GM19452 (cell line): Measurements from ENCODE around the gene SMAD4.
"Not testable (repeated sequence)": the region's sequence is repeated elsewhere in the genome, so short reads cannot be mapped to it uniquely, and the experiment has no call there.

Experiments used
- ATAC-seq: cut with Tn5 transposase; IDR thresholded peaks from one replicate; pipeline ENCODE4 v1.9.1; 2021; ENCODE audit not compliant: unreplicated experiment

SMAD4 gene

DNA sequence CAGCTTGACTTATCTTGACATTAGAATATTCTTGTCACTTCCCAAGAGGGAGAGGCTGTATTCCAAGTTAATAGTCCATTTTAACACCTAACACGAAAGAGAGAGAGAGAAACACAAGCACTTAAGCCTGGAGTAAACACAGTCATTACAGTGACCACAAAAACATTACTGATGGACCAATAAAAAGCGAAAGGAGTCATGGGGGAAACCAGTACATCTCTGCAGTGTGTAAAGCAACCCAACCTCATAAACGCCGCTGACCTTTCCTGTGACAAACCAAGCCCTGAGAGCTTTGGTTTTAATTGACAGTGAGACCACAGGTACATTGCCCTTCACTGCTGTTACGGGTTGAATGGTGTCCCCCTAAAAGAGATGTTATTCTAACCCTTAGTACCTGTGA lies 78.3 kb downstream of the SMAD4 start:
- no peak for ATAC-seq

DNA sequence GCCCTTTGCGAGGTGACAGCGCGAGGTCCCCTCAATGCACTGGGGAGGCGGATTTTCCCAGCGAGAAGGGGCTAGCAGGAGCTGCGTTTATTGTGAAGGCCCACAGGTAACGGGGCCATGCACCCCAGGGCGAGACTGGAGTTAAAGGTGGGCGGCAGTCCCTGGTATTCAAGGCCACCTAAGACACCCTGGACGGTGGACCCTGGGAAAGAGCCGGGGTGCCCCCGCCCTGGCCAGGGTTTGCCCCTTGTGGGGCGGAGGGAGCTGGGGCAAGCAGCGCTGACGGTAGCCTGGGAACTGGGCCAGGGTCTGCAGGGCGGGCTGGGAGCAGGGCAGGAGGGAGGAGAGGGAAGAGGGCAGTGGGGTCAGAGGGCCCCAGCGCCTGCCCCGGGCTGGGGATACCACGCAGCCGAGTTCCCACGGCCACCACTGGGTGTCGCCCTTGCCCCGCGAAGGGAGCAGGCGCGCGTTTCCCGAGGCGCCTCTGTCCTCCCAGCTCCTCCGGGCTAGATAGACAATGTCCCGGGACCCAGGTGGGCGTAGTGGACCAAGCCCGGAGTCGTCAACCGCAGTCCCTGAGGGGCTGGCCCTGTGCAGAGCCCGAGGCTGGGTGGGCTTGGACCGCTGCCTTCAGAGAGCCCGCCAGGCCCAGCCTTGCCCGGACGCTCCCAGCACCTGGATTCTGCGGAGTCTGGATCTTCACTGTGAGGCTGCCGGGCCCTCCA lies 80.2 kb downstream of the SMAD4 start:
- ATAC-seq: peak; percentile 86

DNA sequence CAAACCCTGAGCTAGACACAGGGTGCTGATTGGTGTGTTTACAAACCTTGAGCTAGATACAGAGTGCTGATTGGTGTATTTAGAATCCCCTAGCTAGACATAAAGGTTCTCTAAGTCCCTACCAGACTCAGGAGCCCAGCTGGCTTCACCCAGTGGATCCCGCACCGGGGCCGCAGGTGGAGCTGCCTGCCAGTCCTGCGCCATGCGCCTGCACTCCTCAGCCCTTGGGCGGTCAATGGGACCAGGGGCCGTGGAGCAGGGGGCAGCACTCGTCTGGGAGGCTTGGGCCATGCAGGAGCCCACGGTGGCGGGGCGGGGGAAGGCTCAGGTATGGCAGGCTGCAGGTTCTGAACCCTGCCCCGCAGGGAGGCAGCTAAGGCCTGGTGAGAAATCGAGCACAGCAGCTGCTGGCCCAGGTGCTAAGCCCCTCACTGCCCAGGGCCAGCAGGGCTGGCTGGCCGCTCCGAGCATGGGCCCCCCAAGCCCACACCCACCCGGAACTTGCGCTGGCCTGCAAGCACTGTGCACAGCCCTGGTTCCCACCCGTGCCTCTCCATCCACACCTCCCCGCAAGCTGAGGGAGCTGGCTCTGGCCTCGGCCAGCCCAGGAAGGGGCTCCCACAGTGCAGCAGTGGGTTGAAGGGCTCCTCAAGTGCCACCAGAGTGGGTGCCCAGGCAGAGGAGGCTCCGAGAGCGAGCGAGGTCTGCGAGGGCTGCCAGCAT lies 81.8 kb downstream of the SMAD4 start:
- not testable (repeated sequence) for ATAC-seq

DNA sequence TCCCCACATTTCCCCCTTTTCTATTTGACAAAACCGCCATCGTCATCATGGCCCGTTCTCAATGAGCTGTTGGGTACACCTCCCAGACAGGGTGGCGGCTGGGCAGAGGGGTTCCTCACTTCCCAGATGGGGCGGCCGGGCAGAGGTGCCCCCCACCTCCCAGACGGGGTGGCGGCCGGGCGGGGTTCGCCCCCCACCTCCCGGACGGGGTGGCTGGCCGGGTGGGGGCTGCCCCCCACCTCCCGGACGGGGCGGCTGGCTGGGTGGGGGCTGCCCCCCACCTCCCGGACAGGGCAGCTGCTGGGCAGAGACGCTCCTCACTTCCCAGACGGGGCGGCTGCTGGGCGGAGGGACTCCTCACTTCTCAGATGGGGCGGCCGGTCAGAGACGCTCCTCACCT lies 87.0 kb downstream of the SMAD4 start:
- ATAC-seq: not testable (repeated sequence)

DNA sequence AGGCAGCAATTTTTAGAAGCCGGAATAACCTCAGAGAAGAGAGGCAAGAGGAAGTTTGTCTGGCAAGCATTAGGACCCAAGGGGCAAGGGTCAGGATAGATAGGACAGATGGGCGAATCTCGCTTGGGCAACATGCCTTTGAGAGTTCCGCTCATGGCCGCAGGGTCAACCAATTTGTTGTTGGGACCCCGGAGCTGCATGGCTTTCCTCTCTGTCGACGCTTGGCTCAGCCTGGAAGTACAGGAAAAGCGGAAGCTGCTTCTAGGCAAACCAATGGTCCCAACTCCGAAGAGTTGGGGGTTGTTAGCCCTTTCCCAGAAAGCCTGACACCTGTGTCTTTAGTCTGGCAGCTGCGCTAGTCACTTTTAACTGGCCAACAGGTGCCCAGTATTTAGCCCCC lies 89.5 kb downstream of the SMAD4 start:
- ATAC-seq: not testable (repeated sequence)

DNA sequence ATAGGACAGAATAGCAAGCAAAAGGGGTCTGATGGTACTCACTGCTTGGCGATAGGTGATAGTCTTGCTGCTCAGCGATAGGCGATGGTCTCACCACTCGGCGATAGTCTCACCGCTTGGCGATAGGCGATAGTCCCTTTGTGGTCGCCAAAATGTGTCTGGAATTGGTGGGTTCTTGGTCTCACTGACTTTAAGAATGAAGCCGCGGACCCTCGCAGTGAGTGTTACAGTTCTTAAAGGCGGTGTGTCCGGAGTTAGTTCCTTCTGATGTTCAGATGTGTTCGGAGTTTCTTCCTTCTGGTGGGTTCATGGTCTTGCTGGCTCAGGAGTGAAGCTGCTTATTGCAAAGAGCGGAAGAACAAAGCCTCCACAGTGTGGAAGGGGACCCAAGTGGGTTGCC lies 90.0 kb downstream of the SMAD4 start:
- not testable (repeated sequence) for ATAC-seq

DNA sequence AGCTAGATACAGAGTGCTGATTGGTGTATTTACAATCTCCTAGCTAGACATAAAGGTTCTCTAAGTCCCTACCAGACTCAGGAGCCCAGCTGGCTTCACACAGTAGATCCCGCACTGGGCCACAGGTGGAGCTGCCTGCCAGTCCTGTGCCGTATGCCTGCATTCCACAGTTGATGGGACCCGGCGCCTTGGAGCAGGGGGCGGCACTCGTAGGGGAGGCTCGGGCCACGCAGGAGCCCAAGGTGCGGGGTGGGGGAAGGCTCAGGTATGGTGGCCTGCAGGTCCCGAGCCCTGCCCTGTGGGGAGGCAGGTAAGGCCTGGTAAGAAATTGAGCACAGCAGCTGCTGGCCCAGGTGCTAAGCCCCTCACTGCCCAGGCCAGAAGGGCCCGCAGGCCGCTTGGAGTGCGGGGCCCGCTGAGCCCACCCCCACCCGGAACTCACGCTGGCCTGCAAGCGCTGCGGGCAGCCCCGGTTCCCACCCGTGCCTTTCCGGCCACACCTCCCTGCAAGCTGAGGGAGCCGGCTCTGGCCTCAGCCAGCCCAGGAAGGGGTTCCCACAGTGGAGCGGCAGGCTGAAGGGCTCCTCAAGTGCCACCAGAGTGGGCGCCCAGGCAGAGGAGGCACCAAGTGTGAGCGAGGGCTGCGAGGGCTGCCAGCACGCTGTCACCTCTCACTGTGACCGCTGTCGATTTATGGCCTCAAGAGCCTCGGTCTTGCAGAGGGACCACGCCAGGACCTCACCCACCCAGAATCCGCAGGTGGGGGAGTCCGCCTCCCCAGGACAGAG lies 91.0 kb downstream of the SMAD4 start:
- no peak for ATAC-seq

DNA sequence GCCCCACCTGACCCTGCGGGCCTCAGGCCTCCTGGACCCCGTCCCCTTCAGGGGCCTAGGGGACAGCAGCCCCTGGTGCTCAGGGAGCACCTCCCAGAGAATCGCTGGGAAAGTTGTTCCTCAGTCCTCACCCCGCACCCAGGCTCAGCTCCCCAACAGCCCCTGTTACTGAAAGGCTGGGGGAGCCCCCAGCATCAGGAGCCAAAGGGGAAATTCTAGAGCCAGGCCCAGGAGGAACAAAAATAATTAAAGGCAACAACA lies 91.5 kb downstream of the SMAD4 start:
- no peak for ATAC-seq

DNA sequence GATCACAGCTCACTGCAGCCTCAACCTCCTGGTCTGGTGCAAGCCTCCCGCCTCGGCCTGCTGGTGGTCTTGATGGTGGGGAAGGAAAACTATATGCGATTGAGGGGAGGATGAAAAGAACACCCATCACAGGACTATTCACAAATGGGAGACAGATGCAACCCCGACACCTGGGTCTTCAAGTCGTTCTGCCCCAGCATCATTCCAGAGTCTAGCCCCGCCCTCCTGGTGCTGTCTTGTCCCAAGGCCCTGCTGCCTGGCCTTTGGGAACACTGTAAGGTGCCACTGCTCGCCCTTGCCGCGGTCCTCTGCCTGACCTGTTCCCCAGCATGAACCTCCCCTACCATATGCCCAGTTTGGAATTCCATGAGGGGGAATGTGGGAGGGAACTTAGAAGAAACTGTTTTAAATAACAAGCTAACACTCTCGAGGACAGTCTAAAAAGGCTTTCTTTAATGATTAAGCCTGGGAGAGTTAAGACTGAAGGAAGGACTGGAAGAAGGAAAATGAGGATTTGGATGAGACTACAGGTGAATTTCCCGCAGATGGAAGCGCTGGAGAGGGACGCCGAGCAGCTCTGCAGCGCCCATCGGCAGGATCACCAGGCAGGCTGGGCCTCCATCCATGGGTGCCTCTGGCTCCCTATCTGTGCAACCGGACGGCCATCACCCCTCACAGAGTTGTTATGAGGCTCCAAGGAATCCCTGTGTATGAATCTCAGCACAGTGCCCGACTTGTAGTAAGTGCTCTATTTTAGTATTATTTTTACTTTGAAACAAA lies 92.4 kb downstream of the SMAD4 start:
- ATAC-seq: no peak

DNA sequence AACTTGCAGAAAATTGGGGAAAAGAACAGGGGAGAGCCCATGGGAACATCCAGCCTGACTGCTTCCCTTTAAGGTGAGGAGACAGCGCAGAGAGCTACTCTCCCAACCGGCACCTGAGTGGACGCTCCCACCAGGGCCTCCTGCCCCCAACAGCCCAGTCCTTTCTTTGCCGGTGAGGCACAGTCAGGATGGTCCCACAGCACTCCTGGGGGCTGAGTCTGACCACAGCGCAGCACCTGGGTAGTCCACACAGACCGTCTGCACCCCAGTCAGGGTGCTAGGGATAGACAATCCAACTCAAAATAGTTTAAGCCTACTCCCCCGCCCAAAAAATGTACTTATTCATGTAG lies 93.0 kb downstream of the SMAD4 start:
- ATAC-seq: no peak

DNA sequence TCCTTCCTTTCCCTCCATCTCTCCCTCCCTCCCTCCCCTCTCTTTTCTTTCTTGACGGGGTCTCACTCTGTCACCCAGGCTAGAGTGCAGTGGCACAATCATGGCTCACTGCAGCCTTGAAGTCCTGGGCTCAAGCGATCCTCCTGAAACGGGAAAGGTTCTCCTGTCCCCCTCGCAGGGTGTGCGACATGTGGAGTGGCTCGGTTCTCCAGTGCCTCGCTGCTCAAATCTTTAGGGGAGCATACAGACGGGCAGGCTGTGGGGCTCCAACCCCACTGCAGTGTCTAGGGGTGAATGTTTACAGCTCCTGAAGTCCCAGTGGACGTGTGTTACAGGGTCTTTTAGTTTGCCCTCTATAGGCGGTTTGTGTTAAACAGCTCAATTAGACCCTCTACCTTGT lies 93.5 kb downstream of the SMAD4 start:
- no peak for ATAC-seq

DNA sequence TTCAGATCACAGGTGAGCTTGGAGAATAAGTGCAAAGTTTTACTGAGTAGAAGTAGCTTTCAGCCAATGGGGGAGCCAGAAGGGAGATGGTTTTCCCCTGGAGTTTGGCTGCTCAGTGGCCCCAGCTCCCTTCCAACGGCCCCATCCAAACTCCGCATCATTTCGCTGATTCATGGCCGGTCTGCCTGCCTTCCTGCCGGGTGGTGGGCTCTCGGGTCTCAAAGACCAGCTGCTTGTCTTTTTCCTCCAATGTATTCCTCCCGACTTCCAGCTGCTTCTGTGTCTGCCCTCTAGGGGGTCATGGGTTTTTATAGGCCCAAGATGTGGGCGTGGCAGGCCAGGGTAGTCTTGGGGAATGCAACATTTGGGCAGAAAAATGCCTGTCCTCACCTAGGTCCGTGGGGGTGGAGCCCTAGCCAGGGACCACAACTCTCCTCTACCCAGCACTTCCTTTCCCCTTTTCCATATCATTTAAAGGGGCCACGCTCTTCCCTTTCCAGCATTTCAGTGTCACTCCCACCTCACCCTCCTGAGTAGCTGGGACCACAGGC lies 94.0 kb downstream of the SMAD4 start:
- ATAC-seq: no peak

DNA sequence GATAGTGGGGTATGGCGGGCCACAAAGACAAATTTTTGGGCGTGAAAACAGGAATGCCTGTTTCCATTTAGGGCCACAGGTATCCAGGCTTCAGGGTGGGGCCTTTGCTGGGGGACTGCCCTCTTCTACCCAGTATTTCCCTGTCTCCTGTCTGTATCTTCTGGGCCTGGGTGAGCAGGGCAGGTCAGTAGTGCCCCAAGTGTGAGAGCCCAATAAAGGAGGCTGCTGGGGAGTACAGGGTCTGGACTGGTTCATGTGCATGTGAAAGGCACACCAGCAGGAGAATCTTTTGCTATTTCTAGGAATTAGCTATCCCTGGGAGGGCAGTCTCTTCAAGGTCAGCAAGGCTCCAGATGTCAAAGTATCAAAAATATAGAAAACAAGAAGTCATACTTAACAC lies 96.0 kb downstream of the SMAD4 start:
- ATAC-seq: no peak

DNA sequence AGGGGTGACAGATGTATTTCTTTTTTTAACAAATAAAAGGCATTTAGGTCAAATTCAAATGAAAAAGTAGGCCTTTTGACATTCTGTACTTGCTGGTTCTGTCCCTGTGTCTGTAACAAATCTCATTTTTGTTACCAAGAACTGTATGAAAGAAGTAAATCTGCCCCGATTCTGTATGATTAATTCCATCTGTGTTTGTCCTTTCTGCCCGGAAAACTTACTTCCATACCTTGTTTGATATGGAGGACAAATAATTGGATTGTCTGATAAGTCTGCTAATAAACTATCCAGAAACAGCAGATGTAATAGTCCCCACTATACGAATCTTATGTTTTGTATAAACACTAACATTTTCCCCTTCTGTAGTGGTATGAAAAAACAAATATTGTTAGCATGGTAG lies 97.7 kb downstream of the SMAD4 start:
- no peak for ATAC-seq

DNA sequence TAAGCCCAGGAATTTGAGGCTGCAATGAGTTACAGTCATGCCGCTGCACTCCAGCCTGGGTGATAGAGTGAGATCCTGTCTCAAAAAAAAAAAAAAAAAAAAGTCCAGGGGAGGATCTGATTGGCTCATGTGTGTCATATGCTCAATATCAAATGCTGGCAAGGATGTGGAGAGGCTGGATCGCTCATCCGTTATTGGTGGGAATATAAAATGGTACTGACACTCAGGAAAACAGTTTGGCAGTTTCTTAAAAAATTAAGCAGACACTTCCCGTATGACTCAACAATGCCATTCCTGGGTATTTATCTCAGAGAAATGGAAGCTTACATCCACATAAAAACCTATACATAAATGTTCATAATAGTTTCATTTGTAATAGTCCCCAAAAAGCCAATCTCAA lies 98.5 kb downstream of the SMAD4 start:
- no peak for ATAC-seq

DNA sequence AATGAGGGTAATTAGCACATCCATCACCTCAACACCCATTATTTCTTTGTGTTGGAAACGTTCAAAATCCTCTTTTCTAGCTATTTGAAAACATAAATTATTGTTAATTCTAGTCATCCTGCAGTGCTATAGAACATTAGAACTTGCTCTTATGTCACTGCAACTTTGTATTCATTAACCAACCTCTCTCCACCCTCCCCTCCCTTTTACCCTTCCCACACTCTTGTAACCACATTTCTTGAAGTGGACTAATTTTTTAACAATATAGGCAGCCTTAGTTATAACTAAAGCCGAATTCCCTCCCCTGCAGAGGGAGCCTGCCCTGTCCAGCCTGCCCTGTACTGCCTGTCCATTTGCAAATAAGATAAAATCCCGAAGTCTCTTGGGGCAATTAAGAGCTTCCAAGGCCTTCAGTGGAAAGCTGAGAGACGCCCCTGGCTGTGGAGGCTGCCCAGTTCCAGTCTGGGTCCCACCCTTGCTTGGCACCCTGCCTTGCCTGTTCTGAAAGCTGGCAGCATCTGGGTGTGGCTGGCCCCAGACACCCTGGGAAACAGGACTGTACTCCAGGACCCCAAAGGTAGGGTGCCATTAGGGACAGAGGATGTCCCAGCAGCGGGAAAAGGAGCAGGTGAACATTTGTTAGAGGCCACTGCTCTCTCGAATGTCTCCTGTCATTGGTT lies 102.4 kb downstream of the SMAD4 start:
- no peak for ATAC-seq

DNA sequence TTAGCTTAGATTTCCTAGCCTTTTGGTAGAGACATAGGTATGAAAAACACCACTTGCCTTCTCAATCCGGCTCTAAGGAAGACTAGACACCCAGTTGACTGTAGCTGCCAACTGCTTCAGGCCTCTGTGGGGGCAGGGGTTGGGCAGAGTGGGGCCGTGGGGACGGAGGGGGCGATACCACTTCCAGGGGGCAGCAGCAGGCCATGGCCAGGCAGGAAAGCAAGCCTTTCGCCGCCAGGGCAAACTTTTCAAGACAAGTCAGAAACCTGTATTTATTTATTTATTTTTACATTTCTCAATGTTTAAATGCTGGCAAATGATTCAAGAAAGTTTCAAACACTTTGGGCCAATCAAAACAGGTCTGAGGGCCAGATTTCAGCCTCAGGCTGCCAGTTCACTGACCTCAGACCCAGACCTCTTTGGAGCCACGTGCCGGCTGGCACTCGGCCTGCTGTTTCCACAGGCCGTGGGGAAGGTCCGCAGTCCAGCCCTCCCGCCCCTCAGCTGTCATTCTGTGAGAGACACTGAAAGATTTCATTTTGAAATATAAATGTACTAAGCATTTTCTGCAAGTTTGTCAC lies 103.7 kb downstream of the SMAD4 start:
- no peak for ATAC-seq
